HG03097 (cell line): ENCODE measurements around the gene TPRN.

Experiments
- ATAC-seq: cut with Tn5 transposase; IDR thresholded peaks from one replicate; pipeline ENCODE4 v1.9.1; 2021; ENCODE audit not compliant: unreplicated experiment, low FRiP score

Gene TPRN

GRCh38 chr9:137213160-137214060 is 12.9 kb upstream of the TPRN start:
- ATAC-seq = no peak

- no peak for ATAC-seq
Observed at GRCh38 chr9:137212520-137212919, 12.0 kb upstream of the TPRN start.

DNA sequence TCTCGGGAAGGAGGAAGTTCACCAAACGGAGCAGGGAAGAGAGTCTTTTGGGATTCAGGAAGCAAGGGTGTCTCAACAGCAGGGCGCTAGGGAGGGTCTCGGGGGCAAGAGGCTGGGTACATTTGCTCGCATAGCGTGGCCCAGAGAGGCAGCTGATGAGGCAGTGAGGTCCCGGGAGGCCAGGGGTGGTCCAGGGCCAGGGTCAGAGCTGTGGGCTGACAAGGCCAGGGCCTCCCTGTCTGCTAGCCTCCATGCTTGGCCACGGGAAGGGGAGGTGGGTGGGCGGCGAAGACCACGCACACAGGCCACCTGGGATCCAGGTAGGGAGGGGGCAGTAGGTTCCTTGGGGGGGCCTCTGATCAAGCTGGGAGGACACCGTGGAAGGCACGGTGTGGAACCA is 11.0 kb upstream of the TPRN start:
- ATAC-seq = no peak

DNA sequence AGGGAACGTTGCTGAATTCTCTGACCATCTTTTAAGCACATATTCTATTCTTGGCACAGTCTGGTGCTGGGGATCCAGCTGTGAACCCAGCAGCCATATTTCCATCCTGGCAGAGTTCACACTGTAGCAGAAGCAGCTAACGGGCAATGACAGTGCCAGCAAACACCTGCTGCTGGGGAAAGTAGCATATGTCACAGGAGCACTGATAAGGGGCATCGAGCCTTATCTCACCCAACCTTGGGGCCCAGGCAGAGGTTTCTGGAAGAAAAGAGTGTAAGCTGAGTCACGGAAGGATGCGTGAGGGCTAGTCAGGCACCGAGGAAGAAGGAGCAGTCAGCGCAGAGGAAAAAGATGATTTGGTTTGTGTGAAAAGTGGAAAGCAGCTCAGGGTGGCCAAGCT is 6.1 kb upstream of the TPRN start:
- no peak for ATAC-seq

DNA sequence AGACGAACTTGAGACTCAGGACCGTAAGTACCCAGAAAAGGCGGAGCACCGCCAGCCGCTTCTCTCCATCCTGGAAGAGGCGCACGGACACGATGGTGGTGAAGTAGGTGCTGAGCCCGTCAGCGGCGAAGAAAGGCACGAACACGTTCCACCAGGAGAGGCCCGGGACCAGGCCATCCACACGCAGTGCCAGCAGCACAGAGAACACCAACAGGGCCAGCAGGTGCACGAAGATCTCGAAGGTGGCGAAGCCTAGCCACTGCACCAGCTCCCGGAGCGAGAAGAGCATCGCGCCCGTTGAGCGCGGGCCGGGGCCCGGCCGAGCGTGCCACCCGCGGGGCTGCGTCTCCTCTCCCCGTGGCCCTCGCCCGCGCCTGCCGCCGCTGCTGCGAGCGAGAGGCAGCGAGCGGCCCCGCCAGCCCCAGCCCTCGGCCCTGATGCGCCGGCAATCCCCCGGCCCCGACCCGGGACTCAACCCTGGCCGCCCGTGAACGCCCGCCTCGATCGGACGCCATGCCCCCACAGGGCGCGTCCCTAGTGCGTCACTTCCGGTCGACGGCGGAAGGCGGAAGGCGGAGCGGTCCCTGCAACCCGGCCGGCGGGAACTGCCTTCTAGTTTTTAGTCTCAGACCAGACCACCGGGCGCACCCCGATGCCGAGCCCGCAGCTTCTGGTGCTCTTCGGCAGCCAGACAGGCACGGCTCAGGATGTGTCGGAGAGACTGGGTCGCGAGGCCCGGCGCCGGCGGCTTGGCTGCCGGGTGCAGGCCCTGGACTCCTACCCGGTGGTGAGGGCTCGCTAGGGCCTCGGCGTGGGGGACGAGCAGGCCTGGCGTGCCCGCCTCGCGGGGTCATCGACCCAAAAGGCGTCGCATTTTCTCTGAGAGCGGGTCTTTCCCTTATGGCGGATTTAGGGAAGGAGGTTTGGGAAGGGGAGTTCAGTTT is 4.9 kb upstream of the TPRN start, which contains the start of the genes NDOR1 and TMEM203:
Gene NDOR1 (plus strand): TSS at position 575 of the 944 bp plus-strand sequence. CDS start 78 bp downstream, at position 653.
Gene TMEM203 (minus strand): TSS at position 523 of the 944 bp plus-strand sequence. CDS start 234 bp downstream, at position 289.
- ATAC-seq = peak; percentile 40

DNA sequence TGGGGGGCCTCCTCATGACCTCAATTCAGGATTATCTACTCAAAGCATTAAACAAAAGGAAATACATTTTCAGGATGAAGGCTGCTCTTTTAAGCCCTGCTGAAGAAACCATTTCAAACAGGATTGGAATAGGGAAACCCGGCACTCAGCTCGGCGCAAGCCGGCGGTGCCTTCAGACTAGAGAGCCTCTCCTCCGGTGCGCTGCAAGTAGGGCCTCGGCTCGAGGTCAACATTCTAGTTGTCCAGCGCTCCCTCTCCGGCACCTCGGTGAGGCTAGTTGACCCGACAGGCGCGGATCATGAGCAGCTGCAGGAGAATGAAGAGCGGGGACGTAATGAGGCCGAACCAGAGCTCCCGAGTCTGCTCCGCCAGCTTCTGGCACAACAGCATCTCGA is 4.2 kb upstream of the TPRN start:
- no peak for ATAC-seq

DNA sequence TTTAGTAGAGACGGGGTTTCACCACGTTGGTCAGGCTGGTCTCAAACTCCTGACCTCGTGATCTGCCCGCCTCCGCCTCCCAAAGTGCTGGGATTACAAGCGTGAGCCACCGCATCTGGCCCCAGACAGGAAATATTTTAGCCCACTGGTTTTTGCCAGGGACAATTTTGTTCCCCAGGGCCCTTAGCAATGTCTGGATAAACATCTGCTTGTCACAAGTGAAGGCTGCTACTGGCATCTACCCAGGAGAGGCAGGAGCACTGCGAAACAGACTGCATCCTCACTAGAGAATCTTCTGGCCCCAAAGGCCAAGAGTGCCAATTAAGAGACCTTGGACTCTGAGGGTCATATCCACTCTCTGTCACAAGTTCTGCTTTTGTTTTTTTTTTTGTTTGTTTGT is 2.4 kb upstream of the TPRN start:
- ATAC-seq = no peak

DNA sequence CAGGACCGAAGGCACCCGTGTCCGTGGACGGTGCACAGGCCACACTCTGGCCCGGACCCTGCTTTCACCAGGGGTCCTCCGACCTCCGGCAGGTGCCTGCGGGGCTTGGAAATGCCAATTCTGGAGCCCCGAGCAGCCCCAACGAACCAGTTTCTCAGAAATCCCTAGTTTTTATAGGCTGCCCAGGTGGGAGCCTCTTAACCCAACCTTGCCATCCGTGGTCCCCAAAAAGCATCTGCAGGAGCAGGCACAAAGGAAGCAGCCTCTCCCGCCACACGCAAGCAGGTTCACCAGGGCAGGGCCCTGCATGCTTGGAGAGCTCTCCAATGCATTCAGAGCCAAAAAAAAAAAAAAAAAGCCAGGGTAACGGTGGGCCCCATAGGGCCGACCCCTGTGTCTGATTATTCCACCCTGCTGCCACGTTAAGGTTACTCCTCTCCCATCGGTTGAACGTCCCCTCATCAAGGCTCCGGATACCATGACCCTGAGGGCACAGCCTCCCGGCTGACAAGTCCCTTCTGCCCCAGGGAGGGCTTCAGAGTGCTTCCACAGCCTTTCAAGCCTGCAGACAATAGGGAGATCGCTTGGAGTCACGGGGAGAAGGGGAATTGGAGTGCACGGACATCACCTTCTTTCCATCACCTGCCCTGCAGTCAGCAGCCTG is 796 bp upstream of the TPRN start:
- ATAC-seq = no peak

- ATAC-seq = no peak
Observed at GRCh38 chr9:137199411-137200121, 975 bp downstream of the TPRN start.

- ATAC-seq = no peak
Observed at GRCh38 chr9:137198902-137199283, 1.6 kb downstream of the TPRN start.

DNA sequence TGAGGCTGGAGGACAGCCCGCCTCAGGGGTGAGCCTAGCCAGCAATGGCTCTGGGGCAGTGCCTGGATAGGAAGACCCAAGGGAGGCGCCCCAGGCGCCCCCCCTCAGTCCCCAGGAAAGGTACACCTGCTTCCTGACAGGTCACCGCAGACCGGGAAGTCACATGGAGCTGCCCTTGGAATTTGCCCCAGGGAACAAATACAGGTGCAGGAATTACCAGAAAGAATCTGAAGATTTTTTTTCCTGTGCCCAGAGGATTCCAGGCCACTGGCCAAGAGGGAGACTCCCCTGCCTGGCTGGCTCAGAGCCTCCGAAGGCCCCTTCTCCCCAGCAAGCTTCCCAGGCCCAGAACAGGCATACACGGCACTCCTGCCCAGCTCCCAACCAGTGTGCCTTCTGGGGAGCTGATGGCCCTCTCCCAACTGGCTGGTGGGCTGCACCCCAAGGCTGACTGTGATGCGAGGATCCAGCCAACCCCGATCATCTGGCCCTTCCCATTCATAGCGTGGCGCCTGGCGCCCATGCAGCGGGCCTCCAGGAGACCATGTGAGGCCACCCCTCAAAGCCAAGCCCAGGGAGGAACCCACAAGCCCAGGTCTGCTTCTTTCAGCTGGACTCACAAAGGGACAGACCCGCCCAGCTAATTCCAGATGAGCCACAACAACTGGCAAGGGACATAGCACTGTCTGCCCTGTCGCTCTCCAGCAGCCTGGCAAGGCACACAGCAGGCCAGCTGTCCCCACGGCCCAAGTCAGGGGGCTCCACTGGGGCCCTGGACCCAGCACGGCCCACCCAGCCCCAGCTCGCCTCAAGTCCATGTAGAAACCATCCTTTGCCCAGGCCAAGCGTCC is 2.3 kb downstream of the TPRN start:
- ATAC-seq = no peak

DNA sequence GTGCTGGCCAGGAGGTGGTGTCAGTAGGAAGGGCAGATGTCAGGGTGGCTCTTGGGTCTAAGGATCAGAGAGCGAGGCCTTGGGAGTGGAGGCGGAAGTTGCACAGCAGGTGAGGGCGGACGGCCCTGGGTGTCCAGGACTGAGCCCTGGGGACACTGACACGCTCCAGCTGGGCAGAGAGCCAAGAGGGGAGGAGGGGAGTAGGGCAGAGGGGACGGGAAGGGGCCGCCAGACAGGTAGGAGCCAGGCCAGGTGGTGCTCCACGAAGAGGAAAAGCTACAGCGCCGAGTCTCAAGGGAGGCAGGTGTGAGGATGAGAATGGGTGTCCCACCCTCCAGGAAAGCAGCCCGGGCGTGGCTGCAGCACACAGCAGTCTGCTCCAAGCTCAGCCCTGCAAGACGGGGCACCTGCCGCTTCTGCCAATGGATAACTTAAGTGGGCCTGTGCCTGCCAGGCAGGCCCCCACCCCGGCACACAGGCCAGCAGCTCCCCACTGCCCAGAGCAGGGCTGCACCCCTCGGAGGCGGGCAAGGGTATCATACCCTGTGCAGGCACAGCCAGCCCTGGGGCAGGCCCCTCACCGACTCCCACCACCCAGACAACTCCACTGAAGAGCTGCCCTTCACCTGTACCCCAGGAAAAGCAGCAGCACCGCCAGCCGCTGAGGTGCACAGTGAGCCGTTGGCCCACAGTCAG is 4.9 kb downstream of the TPRN start:
- no peak for ATAC-seq

- ATAC-seq = no peak
Observed at GRCh38 chr9:137194909-137195308, 5.6 kb downstream of the TPRN start.

GRCh38 chr9:137194388-137194787 is 6.2 kb downstream of the TPRN start:
- ATAC-seq = no peak

- ATAC-seq = no peak
Observed at GRCh38 chr9:137193771-137194170, 6.8 kb downstream of the TPRN start.

DNA sequence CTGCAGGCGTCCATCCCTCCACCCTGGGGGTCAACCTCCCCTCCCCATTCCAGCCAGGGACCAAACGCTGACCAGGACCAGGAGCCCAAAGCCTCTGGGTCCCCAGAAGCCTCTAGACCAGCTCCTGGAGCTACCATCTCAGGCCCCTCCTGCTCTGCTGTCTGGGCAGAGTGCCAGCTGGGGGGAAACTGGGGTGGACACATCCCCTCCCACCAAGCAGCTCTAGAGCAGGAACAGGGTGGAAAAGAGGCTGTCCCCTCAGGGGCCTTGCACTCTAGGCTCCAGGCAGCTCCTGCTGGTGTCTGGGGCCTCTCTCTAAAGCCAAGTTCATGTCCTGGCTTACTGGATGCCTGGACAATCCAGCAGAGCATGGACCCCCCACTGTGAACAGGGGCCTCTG is 7.7 kb downstream of the TPRN start:
- ATAC-seq = no peak

DNA sequence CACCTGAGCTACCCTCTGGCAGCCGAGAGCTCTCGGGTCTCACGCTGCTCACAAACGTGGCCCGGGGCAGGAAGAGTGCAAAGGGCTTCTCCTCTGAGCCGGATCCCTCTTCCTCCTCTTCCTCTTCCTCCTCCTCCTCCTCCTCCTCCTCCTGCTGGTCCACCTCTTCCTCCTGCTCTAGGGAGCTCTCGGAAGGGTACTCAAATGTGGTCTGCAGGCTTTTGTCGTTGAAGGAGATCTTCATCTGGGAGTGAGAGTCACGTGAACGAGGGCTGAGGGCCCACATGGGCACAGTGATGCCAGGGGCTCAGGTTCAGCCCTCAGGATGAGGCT is 8.1 kb downstream of the TPRN start:
- ATAC-seq = no peak

DNA sequence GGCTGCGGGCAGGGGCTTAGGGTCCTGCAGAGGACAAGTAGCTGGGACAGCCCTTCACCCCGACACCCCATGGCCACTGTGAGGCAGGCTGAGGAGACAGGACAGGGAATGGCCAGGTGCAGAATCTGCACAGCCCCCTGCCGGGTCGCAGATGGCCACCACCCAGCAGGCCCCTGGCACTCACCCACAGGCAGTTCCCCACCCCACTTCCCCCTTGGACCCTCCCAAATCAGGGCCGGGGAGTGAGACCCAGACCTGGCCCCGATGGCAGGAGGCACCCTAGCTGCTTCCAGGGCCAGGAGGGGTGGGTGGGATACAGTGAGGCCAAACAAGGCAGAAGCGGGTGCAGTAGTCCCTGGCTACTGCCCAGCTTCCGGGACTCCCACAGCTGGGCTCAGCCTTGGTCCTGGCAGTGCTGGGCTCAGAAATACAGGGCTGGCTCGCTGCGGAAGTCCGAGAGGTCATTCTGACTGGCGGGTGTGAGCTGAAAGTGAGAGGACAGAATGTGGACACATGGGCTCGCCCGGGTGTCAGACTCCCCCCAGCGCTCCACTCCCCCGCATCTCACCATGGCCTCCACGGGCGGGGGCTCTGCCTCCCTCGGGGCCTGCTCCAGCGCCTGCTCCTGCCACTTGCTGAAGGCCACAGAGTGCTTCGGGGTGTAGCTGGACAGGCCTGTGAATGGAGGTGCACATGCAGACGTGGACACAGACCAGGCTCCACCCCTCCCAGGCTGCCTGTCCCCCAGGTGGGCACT is 8.7 kb downstream of the TPRN start:
- no peak for ATAC-seq
